SHP77 treated with DMSO at 0.1 percent for 48 hours (cell line): Measurements from ENCODE around the gene IL17RD.

Source experiments
- DNase-seq: peaks from one replicate; lab custom pipeline; 2025; lab: John Stamatoyannopoulos, UW

Gene IL17RD

GRCh38 chr3:57065588-57065987, 99.6 kb downstream of the IL17RD start:
- DNase-seq: no peak

GRCh38 chr3:57064572-57064971, 100.6 kb downstream of the IL17RD start:
- DNase-seq: no peak

- no peak for DNase-seq
Measured at GRCh38 chr3:57064001-57064400, 101.2 kb downstream of the IL17RD start.

GRCh38 chr3:57063032-57063431, 102.1 kb downstream of the IL17RD start:
- DNase-seq: no peak

- DNase-seq: no peak
Measured at GRCh38 chr3:57062101-57062631, 103.0 kb downstream of the IL17RD start.

GRCh38 chr3:57061556-57061955, 103.6 kb downstream of the IL17RD start:
- DNase-seq: no peak

- no peak for DNase-seq
Measured at GRCh38 chr3:57060089-57060821, 104.9 kb downstream of the IL17RD start, which contains the start of gene SPATA12. Gene SPATA12 (plus strand): TSS chr3:57060664. CDS start chr3:57073695, 13,031 bp downstream.

GRCh38 chr3:57059411-57059810, 105.7 kb downstream of the IL17RD start:
- DNase-seq: no peak

- no peak for DNase-seq
Measured at GRCh38 chr3:57057351-57057750, 107.8 kb downstream of the IL17RD start.

- no peak for DNase-seq
Measured at GRCh38 chr3:57053122-57053521, 112.0 kb downstream of the IL17RD start.

- DNase-seq: no peak
Measured at GRCh38 chr3:57052662-57053061, 112.5 kb downstream of the IL17RD start.

- DNase-seq: no peak
Measured at GRCh38 chr3:57048728-57049127, 116.4 kb downstream of the IL17RD start.

GRCh38 chr3:57048052-57048671, 117.0 kb downstream of the IL17RD start:
- DNase-seq: peak; percentile 43

GRCh38 chr3:57046101-57046765, 118.9 kb downstream of the IL17RD start:
- no peak for DNase-seq

- DNase-seq: no peak
Measured at GRCh38 chr3:57043518-57043917, 121.6 kb downstream of the IL17RD start.

GRCh38 chr3:57041674-57042073, 123.5 kb downstream of the IL17RD start:
- no peak for DNase-seq
